ENCODE results near the gene GARIN1A.

DNA sequence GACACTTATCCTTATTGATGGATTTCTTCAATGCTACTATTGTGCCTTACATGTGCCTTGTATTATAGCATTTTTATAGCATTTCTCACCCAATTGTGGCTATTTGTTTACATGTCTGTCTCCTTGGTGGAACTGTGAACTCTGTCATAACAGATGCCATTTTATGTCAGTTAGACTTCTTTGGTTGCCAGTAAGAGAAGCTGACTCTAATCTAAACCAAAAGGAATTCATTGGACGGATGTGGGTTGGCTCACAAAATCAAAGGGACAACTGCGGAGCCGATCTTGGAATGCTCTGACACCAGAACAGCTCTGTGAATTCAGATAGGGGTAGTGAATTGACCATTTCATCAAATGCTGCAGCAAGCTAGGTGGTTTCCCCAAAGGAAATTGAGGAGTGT is 15.0 kb downstream of the GARIN1A start:
- no peak for TF ChIP-seq POLR2A (IDR thresholded peaks at IDR 0.05)
- TF ChIP-seq EP300 (IDR thresholded peaks at IDR 0.05), result no peak
- TF ChIP-seq CTCF (IDR thresholded peaks at IDR 0.05), result no peak

All from suprapubic skin (tissue), 3 donors.